Chondrocyte (in vitro differentiated cells): Measurements from ENCODE around the gene TCF7L1. TPM values are rescaled to one million over a fixed set of nuclear protein-coding genes. Genes with fewer than 3 reads are reported as not detected.

Experiments used
- DNase-seq: peaks from one replicate; pipeline ENCODE4 v3.0.0; 2021; ENCODE audit warnings: mixed read lengths, low spot score
- H3K27ac Mint-ChIP-seq: one replicate; pipeline ENCODE4 v1.8.0; 2021; ENCODE audit warnings: mild to moderate bottlenecking, moderate library complexity, mixed read lengths; ENCODE audit not compliant: unreplicated experiment
- H3K27me3 Mint-ChIP-seq: 2 replicates; pipeline ENCODE4 v1.8.0; 2021; ENCODE audit warnings: low read depth, mixed read lengths
- H3K36me3 Mint-ChIP-seq: 2 replicates; pipeline ENCODE4 v1.8.0; 2021; ENCODE audit warnings: low read depth, mixed read lengths
- H3K4me1 Mint-ChIP-seq: 2 replicates; pipeline ENCODE4 v1.8.0; 2021; ENCODE audit warnings: low read depth, mild to moderate bottlenecking, mixed read lengths
- H3K4me3 Mint-ChIP-seq: one replicate; pipeline ENCODE4 v1.8.0; 2021; ENCODE audit warnings: mild to moderate bottlenecking, moderate library complexity, mixed read lengths; ENCODE audit not compliant: unreplicated experiment
- H3K9me3 Mint-ChIP-seq: 2 replicates; pipeline ENCODE4 v1.8.0; 2021; ENCODE audit warnings: low read depth, mixed read lengths
- total RNA-seq: library from RNA; stranded (reverse); gene quantifications from 3 replicates; pipeline ENCODE4 v1.2.1, GENCODE V29; 2021
- TF ChIP-seq, protein P1 (sequence below): fragments of 200-600 bp; sonication (generic); IDR thresholded peaks from 2 replicates; pipeline ENCODE4 v1.5.0; 2021; ENCODE audit warnings: antibody characterized with exemption, mild to moderate bottlenecking, moderate library complexity

The TCF7L1 gene
- total RNA-seq, 1 donor from 2014 or later, result 35.0 TPM

DNA sequence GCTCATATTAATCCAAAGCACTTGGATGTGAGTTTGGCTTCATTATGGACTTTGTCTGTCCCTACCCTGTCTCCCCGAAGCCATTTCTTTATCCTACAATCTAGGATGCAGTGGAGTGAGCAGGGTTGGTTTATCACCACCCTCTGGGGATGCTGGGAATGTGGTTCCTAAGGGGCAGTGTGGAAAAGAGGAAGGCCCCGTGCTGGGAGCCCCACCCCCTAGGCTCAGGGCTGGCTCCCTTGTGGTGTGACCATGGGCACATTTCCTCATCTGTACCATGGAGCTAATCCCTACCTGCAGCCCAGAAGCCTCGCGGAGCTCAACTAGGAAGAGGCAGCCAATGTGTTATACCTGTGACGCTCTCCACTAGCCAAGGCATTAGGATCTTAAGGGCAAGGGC, 102.1 kb downstream of the TCF7L1 start:
- DNase-seq, result peak; percentile 24
- Mint-ChIP-seq H3K27ac (no peak overlapping the region), H3K27me3 (no peaks in the 10 kb centered on the region), H3K4me3 (no peak overlapping the region), H3K4me1 (peaks cover 12% of the 10 kb centered on the region), H3K36me3 (peaks cover 3% of the 10 kb centered on the region), H3K9me3 (no peaks in the 10 kb centered on the region)
- TF ChIP-seq, protein P1, sequence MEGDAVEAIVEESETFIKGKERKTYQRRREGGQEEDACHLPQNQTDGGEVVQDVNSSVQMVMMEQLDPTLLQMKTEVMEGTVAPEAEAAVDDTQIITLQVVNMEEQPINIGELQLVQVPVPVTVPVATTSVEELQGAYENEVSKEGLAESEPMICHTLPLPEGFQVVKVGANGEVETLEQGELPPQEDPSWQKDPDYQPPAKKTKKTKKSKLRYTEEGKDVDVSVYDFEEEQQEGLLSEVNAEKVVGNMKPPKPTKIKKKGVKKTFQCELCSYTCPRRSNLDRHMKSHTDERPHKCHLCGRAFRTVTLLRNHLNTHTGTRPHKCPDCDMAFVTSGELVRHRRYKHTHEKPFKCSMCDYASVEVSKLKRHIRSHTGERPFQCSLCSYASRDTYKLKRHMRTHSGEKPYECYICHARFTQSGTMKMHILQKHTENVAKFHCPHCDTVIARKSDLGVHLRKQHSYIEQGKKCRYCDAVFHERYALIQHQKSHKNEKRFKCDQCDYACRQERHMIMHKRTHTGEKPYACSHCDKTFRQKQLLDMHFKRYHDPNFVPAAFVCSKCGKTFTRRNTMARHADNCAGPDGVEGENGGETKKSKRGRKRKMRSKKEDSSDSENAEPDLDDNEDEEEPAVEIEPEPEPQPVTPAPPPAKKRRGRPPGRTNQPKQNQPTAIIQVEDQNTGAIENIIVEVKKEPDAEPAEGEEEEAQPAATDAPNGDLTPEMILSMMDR, result no peak

DNA sequence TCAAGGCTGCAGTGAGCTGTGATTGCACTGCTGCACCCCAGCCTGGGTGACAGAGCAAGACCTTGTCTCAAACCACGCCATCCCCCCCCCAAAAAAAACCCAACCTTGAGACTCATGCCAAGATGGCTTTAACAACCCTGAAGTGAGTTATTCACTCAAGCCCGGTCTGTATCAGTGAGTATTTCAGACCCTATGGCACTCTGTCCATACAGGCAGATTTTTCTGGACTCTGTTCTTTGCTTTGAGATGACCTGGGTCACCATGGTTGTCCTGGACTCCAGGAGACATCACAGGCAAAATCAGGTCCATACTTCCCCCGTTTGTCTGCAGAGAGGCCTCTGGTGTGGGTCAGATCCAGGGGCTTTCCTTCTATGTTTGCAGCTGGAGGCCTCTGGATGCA, 102.9 kb downstream of the TCF7L1 start:
- TF ChIP-seq, protein P1, result no peak
- Mint-ChIP-seq H3K4me1 (peaks cover 18% of the 10 kb centered on the region), H3K27me3 (no peaks in the 10 kb centered on the region), H3K36me3 (peaks cover 3% of the 10 kb centered on the region), H3K27ac (no peak overlapping the region), H3K4me3 (no peak overlapping the region), H3K9me3 (no peaks in the 10 kb centered on the region)
- DNase-seq, result peak; percentile 29

DNA sequence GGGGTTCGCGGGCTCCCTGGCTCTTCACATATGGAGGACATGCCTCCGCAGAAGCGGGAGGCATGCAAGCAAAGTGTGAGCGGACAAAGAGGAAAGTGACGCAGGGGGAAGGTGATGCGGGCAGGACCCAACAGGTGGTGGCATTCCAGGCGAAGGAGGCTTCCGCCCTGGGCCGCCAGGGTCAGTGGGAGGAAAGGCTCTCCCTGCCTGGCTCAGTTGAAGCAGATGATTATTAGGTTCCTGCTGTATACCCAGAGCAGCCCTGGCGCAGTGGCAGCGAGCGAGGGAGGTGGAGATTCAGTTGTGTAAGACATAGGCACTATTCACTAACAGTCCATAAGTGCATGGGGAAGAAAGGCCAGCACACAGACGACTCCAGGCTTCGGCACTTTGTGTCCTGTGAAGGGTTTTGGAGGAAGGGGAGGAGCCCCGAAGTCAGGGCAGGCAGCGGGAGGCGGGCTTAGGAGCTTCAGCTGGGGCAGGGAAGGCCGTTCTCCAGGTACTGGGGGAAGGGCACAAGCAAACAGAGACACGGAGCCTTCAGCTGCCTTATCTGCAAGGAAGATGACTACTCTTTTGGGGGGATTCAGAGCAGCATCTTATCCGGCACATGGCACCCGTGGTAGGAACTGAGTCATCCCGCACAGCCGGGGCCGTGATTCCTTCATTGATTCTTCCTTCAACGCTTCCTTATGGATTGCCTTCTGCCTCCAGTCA, 104.8 kb downstream of the TCF7L1 start:
- Mint-ChIP-seq H3K4me1 (peaks cover 35% of the 10 kb centered on the region), H3K36me3 (no peaks in the 10 kb centered on the region), H3K27me3 (no peaks in the 10 kb centered on the region), H3K9me3 (no peaks in the 10 kb centered on the region), H3K27ac (peak overlapping the region; percentile 65), H3K4me3 (no peak overlapping the region)
- TF ChIP-seq, protein P1, result no peak
- no peak for DNase-seq

DNA sequence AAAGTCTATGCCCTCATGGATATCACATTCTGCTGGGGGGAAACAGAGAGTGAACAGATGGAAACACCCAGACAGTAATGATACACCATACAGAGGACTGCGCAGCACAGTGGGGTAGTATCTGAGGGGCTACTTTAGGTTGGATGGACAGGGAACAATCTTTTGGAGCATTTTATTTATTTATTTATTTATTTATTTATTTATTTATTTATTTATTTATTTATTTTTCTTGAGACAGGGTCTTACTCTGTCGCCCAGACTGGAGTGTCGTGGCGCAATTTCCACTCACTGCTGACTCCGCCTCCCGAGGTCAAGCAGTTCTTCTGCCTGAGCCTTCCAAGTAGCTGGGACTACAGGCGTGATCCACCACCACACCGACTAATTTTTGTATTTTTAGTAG, 105.4 kb downstream of the TCF7L1 start:
- Mint-ChIP-seq H3K4me3 (no peak overlapping the region), H3K27me3 (no peaks in the 10 kb centered on the region), H3K9me3 (no peaks in the 10 kb centered on the region), H3K27ac (no peak overlapping the region), H3K36me3 (no peaks in the 10 kb centered on the region), H3K4me1 (peaks cover 35% of the 10 kb centered on the region)
- TF ChIP-seq, protein P1, result no peak
- DNase-seq, result no peak

DNA sequence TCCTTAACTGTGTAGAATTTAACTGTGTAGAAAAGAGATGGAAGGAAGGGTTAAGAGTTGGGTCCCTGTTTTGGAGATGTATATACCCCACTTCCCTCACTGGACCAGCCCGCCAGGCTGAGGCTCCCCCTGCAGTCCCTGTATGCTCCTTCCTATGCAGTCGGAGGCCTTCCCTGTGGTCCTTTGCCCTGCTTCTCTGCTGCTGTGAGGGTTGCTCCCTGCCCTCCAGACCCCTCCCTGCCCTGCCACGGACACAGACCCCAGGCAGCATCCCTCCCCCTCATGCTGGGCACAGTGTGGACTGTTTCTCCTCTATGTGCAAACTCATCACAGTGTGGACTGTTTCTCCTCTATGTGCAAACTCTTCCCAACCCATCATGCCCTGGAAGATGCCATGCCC, 105.9 kb downstream of the TCF7L1 start:
- no peaks in the 10 kb centered on the region for H3K27me3 Mint-ChIP-seq
- no peak overlapping the region for H3K4me3 Mint-ChIP-seq
- H3K36me3 Mint-ChIP-seq, result no peaks in the 10 kb centered on the region
- DNase-seq, result no peak
- H3K27ac Mint-ChIP-seq, result no peak overlapping the region
- peaks cover 40% of the 10 kb centered on the region for H3K4me1 Mint-ChIP-seq
- no peaks in the 10 kb centered on the region for H3K9me3 Mint-ChIP-seq
- TF ChIP-seq, protein P1, result no peak
